ENCODE data around the gene TMEM132C.

The TMEM132C gene

GRCh38 chr12:128402486-128403243 lies 135.7 kb downstream of the TMEM132C start:
- in situ Hi-C loops (cut with MboI; ENCODE audit: low sequenced_read_pairs) = no loop called here

DNA sequence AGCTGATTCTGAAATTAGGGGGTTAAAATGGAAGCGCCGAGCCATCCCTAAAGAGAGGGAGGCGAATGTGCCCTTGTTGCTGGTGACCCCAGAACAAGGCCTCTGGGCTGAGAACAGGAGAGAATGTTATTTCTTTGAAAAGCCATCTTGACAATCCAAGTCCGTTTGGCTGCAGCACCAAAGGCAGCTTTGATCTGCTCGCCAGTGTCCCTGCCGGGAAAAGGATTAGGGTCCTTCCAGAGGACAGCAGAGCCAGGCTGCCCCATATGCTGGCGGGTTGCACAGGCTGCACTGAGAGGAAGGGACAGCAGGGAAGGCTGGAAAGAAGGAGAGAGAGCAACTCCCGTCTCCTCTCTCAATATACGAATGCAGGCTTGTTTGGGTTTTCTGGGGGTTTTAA lies 141.7 kb downstream of the TMEM132C start:
- in situ Hi-C loops (cut with MboI; ENCODE audit: low sequenced_read_pairs) = no loop called here

- in situ Hi-C loops (cut with MboI; ENCODE audit: low sequenced_read_pairs) = no loop called here
These were observed 148.1 kb downstream of the TMEM132C start for GRCh38 chr12:128415036-128415560.

GRCh38 chr12:128418944-128419343 lies 152.0 kb downstream of the TMEM132C start:
- in situ Hi-C loops (cut with MboI; ENCODE audit: low sequenced_read_pairs) = no loop called here

DNA sequence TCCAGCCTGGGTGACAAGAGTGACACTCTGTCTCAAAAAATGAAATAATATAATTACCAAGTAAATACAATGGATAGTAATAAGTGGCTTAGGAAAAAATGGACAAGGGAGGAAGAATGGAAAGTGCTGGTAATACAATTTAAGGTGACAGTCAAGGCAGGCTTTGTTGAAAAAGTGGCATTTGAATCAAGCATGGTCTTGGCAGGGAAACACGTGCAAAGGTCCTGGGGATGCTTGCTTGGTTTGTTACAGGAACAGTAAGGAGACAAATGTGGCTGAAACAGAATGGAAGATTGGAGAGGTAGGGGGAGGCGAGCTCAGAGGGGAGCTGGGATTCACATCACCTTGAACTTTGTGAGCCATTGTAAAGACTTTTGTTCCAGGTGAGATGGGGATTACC lies 153.2 kb downstream of the TMEM132C start:
- in situ Hi-C loops (cut with MboI; ENCODE audit: low sequenced_read_pairs) = no loop called here

DNA sequence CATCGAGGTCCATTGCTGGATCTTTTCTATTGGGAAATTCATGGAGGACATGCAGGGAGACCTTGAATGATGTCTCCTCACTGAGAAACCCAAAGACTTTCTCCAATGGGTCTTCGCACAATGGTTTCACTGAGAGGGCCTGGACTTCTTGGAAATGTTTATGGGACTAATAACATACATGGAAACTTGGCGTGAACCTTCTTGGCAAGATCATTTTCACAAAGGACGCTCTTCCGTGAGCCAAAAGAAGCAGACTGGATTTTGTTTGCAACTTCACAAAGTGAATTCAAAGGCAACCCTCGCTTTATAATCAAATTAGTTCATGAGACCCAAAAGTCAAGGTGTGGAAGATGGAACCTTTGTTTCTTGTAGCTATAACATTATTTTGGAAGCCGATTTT lies 154.4 kb downstream of the TMEM132C start:
- in situ Hi-C loops (cut with MboI; ENCODE audit: low sequenced_read_pairs) = no loop called here

GRCh38 chr12:128423205-128423604 lies 156.2 kb downstream of the TMEM132C start:
- in situ Hi-C loops (cut with MboI; ENCODE audit: low sequenced_read_pairs) = no loop called here

DNA sequence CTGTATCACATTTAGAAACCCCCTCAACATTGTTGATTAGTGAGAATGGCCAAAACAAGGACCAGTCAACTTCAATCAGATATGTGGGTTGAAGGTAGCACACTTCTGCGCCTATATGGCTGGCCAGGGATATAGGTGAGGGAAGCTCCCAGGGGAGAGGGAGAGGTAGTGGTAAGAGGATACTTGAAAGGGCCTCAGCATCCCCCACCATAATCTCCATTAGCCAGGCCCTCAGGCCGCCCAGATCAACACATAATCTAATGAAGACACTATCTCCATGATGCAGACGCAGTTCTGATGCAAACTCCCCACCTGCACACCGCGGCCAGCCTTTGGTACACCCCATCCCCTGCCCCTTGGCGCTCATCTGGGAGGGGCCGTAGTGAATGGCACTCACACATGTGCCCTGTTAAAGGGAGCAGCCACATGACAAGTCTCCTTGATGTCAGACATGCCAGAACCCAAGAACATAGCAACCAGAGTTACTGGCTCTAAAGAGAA lies 158.0 kb downstream of the TMEM132C start:
- in situ Hi-C loops (cut with MboI; ENCODE audit: low sequenced_read_pairs) = no loop called here

DNA sequence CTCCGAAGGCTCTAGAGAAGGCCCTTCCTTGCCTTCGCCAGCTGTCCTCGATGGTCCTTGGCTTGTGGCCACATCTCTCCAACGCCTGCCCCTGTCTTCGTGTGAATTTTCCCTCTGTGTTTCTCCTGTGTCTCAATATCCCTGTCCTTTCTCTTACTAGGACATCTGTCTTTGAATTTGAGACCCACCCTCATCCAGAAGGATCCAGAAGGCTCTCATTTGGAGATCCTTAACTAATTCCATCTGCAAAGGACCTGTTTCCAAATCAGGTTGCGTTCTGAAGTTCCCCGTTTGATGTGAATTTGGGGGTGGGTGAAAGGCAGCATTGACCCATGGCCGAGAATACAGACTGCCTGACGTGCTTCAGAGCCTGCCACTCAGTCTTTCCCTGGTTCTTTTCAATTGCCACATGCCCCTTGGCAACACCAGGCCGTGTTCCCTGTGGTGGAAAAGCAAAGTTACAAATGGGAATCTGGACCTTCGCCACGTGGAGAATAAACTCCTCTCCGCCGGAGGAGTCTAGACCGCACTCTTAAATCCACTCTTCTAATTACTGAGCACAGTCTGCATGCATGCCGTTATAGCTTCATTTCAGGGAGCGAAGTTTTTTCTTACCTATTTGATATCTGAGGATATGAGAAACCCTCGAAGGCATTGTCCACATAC lies 158.8 kb downstream of the TMEM132C start:
- in situ Hi-C loops (cut with MboI; ENCODE audit: low sequenced_read_pairs) = no loop called here

GRCh38 chr12:128426511-128426910 lies 159.5 kb downstream of the TMEM132C start:
- in situ Hi-C loops (cut with MboI; ENCODE audit: low sequenced_read_pairs) = no loop called here

- in situ Hi-C loops (cut with MboI; ENCODE audit: low sequenced_read_pairs) = no loop called here
These were observed 172.8 kb downstream of the TMEM132C start for GRCh38 chr12:128439796-128440195.

- in situ Hi-C loops (cut with MboI; ENCODE audit: low sequenced_read_pairs) = no loop called here
These were observed 175.1 kb downstream of the TMEM132C start for GRCh38 chr12:128442096-128442495.

DNA sequence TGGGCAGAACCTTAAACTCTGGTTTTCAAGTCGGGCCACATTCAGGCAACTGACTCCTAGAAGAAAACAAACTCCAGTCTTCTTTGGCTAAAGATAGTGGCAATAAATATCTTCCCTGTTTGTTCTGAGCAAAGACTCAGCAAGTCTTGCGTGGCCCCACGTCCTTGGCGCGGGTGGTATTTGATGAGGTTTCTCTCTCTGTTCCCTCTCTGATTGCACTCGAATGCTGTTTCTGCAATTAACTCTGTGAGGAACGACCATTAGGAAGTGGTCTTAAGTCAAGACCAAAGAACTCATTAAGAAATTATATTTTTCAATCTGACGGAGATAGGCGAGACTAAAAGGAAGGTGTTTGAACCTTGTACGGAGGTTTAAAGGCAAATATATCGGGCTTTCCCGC lies 177.6 kb downstream of the TMEM132C start:
- in situ Hi-C loops (cut with MboI; ENCODE audit: low sequenced_read_pairs) = no loop called here

DNA sequence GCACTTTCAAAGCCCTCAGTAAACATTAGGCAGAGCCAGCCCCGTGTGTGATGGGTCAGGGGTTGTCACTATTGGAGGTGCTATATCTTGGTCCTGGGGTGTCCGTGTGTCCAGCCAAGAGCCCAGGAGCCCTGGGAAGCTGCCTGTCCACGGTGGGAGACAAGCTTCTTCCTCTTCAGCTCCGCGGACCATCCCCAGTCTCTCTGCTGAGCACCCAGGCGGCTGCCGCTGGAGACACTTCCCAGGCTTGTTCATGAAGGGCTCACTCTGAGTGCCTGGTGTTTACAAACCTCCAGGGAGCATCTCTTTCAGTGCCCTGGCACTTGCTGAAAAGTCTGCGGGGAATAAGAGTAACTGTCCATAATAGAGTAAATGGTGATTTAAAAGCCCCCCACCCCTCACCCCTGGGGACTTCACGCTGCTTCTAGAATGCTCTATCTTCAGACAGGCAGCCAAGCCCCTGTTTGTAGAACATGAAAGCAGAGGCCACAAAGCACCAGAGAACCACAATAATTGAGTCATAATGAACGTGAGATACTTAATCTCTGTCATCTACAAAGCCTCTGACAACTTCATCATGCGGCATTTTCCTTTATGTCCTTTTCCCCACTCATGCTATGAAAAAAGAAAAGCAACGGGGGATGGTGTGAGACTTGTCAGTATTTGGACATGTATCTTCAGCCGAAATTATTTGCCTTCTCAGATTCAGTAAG lies 178.6 kb downstream of the TMEM132C start:
- in situ Hi-C loops (cut with MboI; ENCODE audit: low sequenced_read_pairs) = no loop called here

DNA sequence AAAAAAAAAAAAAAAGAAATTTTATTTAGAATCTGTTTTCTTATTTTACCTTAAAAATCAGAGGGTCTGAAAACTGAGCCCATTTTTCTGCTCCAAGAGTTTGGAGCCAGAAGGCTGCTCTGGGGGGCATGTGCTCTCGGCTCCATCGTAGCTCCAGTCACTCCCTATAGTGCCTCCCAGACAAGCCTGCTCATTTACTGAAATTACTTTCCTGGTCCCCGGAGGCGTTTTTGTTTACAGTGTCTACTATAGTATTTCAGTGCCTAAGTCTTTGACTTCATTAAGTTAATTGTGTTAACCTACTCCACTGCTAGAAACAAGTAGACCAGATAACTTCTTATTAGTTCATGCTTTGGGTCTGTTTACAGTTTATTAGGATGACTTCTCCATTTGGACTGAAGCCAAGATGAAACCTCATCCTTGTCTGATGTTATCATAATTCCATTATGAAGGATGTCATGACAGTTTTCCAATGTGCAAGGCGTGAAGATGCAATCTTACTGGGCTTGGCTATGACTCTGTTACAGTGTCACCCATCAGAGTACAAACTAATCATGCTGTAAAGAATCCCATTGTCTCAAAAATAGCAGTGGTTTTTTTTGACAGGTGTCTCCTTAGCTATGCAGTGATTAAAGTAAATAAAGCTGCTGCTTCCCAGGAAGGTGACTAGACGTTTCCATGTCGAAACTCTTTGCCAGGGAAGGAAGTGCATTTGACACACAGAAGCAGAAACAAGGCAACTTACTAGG lies 182.3 kb downstream of the TMEM132C start:
- in situ Hi-C loops (cut with MboI; ENCODE audit: low sequenced_read_pairs) = no loop called here

DNA sequence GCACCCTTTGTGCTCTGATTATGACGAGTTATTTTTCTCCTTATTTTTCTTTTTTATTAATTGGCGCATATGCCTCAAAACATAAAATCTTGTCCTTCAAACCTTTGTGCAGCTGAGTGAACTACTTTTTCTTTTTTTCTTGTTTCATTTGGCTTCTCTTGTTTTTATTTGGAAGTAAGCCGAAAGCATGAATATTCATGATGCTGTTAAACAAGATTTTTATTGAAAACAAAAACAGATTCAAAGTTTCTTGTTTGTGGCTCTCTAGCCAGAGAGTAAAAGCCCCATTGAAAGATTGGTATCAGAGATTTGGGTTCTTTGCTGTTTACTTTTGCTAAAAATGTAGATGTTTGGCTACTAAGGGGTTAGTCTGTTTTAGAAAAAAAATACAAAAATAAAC lies 183.8 kb downstream of the TMEM132C start:
- in situ Hi-C loops (cut with MboI; ENCODE audit: low sequenced_read_pairs) = no loop called here

- in situ Hi-C loops (cut with MboI; ENCODE audit: low sequenced_read_pairs) = no loop called here
These were observed 188.9 kb downstream of the TMEM132C start for GRCh38 chr12:128455851-128456250.

DNA sequence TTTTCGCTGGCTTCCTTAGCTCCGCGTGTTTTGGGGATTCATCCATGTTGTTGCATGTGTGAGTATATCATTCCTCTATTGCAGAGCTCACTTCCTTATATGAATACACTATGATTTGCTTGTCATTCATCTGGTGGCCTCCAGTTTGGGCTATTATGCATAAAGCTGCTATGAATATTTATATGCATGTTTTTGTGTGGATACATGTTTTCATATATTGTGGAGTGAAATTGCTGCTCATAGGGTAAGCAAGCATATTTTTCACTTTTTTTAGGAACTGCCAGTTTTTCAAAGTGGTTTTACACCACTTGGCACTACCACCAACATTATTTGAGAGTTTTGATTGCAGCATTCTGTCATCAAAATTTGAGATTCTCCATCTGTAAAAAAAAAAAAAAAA lies 190.0 kb downstream of the TMEM132C start:
- in situ Hi-C loops (cut with MboI; ENCODE audit: low sequenced_read_pairs) = no loop called here

DNA sequence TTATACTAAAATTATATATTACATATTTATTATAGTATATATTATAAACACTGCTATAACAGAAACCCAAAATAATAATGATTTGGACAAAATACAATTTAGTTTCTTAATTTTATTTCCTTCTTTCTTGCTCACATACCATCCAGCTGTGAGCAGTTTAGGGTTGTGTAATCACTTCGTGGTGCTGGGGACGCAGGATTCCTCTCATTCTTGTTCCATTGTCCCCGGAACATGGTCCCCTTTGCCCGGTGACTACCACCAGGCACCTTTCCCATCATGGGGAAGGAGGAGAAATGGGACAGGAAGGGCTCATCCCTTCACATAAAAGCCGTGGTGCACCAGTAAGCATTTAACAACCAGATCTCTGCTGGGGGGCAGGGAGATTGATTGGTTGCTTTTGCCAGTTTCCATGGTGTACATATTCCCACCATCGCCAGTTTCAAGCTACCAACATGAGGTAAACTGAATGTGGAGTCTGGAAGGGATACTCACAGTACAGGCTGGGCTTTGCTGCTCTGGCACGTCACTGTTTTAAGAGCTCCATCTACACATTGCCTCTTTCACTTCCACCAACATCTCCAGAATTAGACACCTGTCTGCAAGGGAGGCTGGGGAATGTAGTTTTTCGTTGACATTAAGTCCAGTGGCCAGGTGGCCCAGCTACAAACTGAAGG lies 191.5 kb downstream of the TMEM132C start:
- in situ Hi-C loops (cut with MboI; ENCODE audit: low sequenced_read_pairs) = no loop called here

DNA sequence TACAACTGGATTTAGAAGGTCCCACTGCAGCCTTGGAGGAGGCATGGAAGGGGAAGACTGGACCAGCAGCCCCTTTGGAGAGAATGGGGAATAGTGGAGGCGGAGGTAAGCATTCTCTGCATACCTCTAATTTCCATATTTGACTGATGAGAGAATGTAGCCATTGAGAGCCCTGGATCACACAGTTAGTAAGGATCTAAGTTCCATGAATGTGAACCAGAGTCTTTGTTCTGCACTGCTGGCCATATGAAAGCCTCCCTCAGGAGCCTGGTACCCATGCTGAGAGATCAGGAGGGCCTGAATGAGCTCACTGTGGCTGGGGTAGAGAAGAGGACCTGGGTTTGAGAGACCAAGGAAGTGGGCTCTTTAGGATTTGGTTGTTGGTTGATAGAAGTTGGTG lies 192.1 kb downstream of the TMEM132C start:
- in situ Hi-C loops (cut with MboI; ENCODE audit: low sequenced_read_pairs) = no loop called here
